ENCODE measurements around the gene FMNL2.

Gene FMNL2

GRCh38 chr2:152441961-152442360 lies 107.0 kb downstream of the FMNL2 start:
- no peak for TF ChIP-seq SP1 (IDR thresholded peaks at IDR 0.05)
- no peak for TF ChIP-seq CTBP1 (IDR thresholded peaks at IDR 0.05; ENCODE audit: borderline replicate concordance)
- TF ChIP-seq TARDBP (IDR thresholded peaks at IDR 0.05) = no peak
- TF ChIP-seq ZNF384 (IDR thresholded peaks at IDR 0.05) = no peak
- no peak for TF ChIP-seq HDGF (IDR thresholded peaks at IDR 0.05; ENCODE audit: borderline replicate concordance)
- TF ChIP-seq L3MBTL2 (conservative IDR thresholded peaks at IDR 0.05) = no peak
- no peak for TF ChIP-seq NFRKB (IDR thresholded peaks at IDR 0.05)
- no peak for TF ChIP-seq ELF4 (IDR thresholded peaks at IDR 0.05)
- TF ChIP-seq FOXK2 (IDR thresholded peaks at IDR 0.05) = no peak
- no peak for TF ChIP-seq SUZ12 (IDR thresholded peaks at IDR 0.05)
- TF ChIP-seq, protein P1, sequence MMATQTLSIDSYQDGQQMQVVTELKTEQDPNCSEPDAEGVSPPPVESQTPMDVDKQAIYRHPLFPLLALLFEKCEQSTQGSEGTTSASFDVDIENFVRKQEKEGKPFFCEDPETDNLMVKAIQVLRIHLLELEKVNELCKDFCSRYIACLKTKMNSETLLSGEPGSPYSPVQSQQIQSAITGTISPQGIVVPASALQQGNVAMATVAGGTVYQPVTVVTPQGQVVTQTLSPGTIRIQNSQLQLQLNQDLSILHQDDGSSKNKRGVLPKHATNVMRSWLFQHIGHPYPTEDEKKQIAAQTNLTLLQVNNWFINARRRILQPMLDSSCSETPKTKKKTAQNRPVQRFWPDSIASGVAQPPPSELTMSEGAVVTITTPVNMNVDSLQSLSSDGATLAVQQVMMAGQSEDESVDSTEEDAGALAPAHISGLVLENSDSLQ (IDR thresholded peaks at IDR 0.05) = no peak
- no peak for TF ChIP-seq ARNT (IDR thresholded peaks at IDR 0.05)
- no peak for TF ChIP-seq FOXA1 (IDR thresholded peaks at IDR 0.05)
- no peak for TF ChIP-seq BHLHE40 (IDR thresholded peaks at IDR 0.05; ENCODE audit: borderline replicate concordance)
- no peak for TF ChIP-seq FOXM1 (IDR thresholded peaks at IDR 0.05; ENCODE audit: borderline replicate concordance)
- TF ChIP-seq LEF1 (IDR thresholded peaks at IDR 0.05; ENCODE audit: borderline replicate concordance) = no peak
- no peak for DNase-seq (ENCODE audit: extremely low spot score)
- ChIA-PET POLR2A (no interaction called here), CTCF (no interaction called here)

GRCh38 chr2:152443771-152444170 lies 108.8 kb downstream of the FMNL2 start:
- DNase-seq (ENCODE audit: extremely low spot score) = no peak
- ChIA-PET CTCF (no interaction called here), POLR2A (no interaction called here)
- TF ChIP-seq, protein P1 (IDR thresholded peaks at IDR 0.05) = no peak

- POLR2A ChIA-PET = no interaction called here
- no peak for DNase-seq (ENCODE audit: extremely low spot score)
- CTCF ChIA-PET = no interaction called here
- no peak for TF ChIP-seq ARNT (IDR thresholded peaks at IDR 0.05)
- no peak for TF ChIP-seq TARDBP (IDR thresholded peaks at IDR 0.05)
- no peak for TF ChIP-seq FOXK2 (IDR thresholded peaks at IDR 0.05)
- TF ChIP-seq BHLHE40 (IDR thresholded peaks at IDR 0.05; ENCODE audit: borderline replicate concordance) = no peak
- TF ChIP-seq NFRKB (IDR thresholded peaks at IDR 0.05) = no peak
- no peak for TF ChIP-seq SUZ12 (IDR thresholded peaks at IDR 0.05)
- TF ChIP-seq FOXM1 (IDR thresholded peaks at IDR 0.05; ENCODE audit: borderline replicate concordance) = no peak
- no peak for TF ChIP-seq L3MBTL2 (conservative IDR thresholded peaks at IDR 0.05)
- TF ChIP-seq HDGF (IDR thresholded peaks at IDR 0.05; ENCODE audit: borderline replicate concordance) = no peak
Observed at GRCh38 chr2:152444448-152444847, 109.5 kb downstream of the FMNL2 start.

DNA sequence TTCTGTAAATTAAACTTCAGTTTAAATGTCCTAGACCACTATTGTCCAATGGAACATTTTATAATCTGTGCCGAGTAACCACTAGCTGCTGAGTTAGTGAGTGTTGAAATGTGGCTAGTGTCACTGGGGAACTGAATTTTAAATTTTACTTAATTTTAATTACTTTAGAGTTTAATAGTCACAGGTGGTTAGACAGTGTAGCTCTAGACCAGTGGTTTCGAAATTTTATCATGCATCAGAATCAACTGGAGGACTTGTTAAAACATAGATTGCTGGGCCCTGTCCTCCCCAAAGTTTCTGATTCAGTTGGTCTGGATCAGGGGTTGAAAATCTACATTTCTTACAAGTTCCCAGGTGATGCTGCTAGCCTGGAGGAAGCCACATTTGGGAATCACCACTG lies 110.4 kb downstream of the FMNL2 start:
- no peak for DNase-seq (ENCODE audit: extremely low spot score)
- no peak for TF ChIP-seq FOXK2 (IDR thresholded peaks at IDR 0.05)
- no peak for TF ChIP-seq BHLHE40 (IDR thresholded peaks at IDR 0.05; ENCODE audit: borderline replicate concordance)
- TF ChIP-seq HDGF (IDR thresholded peaks at IDR 0.05; ENCODE audit: borderline replicate concordance) = no peak
- no peak for TF ChIP-seq CTBP1 (IDR thresholded peaks at IDR 0.05; ENCODE audit: borderline replicate concordance)
- TF ChIP-seq, protein P1 (IDR thresholded peaks at IDR 0.05) = no peak
- TF ChIP-seq SUZ12 (IDR thresholded peaks at IDR 0.05) = no peak
- no peak for TF ChIP-seq L3MBTL2 (conservative IDR thresholded peaks at IDR 0.05)
- no peak for TF ChIP-seq LEF1 (IDR thresholded peaks at IDR 0.05; ENCODE audit: borderline replicate concordance)
- TF ChIP-seq ELF4 (IDR thresholded peaks at IDR 0.05) = no peak
- TF ChIP-seq FOXA1 (IDR thresholded peaks at IDR 0.05) = no peak
- no peak for TF ChIP-seq FOXM1 (IDR thresholded peaks at IDR 0.05; ENCODE audit: borderline replicate concordance)
- POLR2A ChIA-PET = no interaction called here
- CTCF ChIA-PET = interaction anchor here (0.6 kb wide), 1 partner anchor 10 kb away, joined by 3 read pairs; no protein-coding TSS in a partner anchor

GRCh38 chr2:152445791-152446201 lies 110.8 kb downstream of the FMNL2 start:
- ChIA-PET POLR2A (no interaction called here), CTCF (interaction anchor here (0.6 kb wide), 1 partner anchor 9 kb away, joined by 3 read pairs; no protein-coding TSS in a partner anchor)
- no peak for TF ChIP-seq TARDBP (IDR thresholded peaks at IDR 0.05)
- no peak for TF ChIP-seq ELF4 (IDR thresholded peaks at IDR 0.05)
- TF ChIP-seq FOXM1 (IDR thresholded peaks at IDR 0.05; ENCODE audit: borderline replicate concordance) = no peak
- no peak for TF ChIP-seq ARNT (IDR thresholded peaks at IDR 0.05)
- TF ChIP-seq ZNF384 (IDR thresholded peaks at IDR 0.05) = no peak
- TF ChIP-seq BHLHE40 (IDR thresholded peaks at IDR 0.05; ENCODE audit: borderline replicate concordance) = no peak
- TF ChIP-seq FOXK2 (IDR thresholded peaks at IDR 0.05) = no peak
- no peak for TF ChIP-seq FOXA1 (IDR thresholded peaks at IDR 0.05)
- TF ChIP-seq CTBP1 (IDR thresholded peaks at IDR 0.05; ENCODE audit: borderline replicate concordance) = no peak
- no peak for TF ChIP-seq HDGF (IDR thresholded peaks at IDR 0.05; ENCODE audit: borderline replicate concordance)
- no peak for TF ChIP-seq SUZ12 (IDR thresholded peaks at IDR 0.05)
- TF ChIP-seq NFRKB (IDR thresholded peaks at IDR 0.05) = no peak
- no peak for TF ChIP-seq SP1 (IDR thresholded peaks at IDR 0.05)
- TF ChIP-seq L3MBTL2 (conservative IDR thresholded peaks at IDR 0.05) = no peak
- TF ChIP-seq, protein P1 (IDR thresholded peaks at IDR 0.05) = no peak
- TF ChIP-seq LEF1 (IDR thresholded peaks at IDR 0.05; ENCODE audit: borderline replicate concordance) = no peak
- no peak for DNase-seq (ENCODE audit: extremely low spot score)

GRCh38 chr2:152446213-152446612 lies 111.2 kb downstream of the FMNL2 start:
- TF ChIP-seq SP1 (IDR thresholded peaks at IDR 0.05) (no peak), FOXM1 (IDR thresholded peaks at IDR 0.05; ENCODE audit: borderline replicate concordance) (no peak), FOXK2 (IDR thresholded peaks at IDR 0.05) (no peak), NFRKB (IDR thresholded peaks at IDR 0.05) (no peak), BHLHE40 (IDR thresholded peaks at IDR 0.05; ENCODE audit: borderline replicate concordance) (no peak), ARNT (IDR thresholded peaks at IDR 0.05) (no peak), FOXA1 (IDR thresholded peaks at IDR 0.05) (no peak), CTBP1 (IDR thresholded peaks at IDR 0.05; ENCODE audit: borderline replicate concordance) (no peak), SUZ12 (IDR thresholded peaks at IDR 0.05) (no peak), ZNF384 (IDR thresholded peaks at IDR 0.05) (no peak), HDGF (IDR thresholded peaks at IDR 0.05; ENCODE audit: borderline replicate concordance) (no peak), L3MBTL2 (conservative IDR thresholded peaks at IDR 0.05) (no peak), ELF4 (IDR thresholded peaks at IDR 0.05) (no peak), LEF1 (IDR thresholded peaks at IDR 0.05; ENCODE audit: borderline replicate concordance) (no peak), TARDBP (IDR thresholded peaks at IDR 0.05) (no peak)
- TF ChIP-seq, protein P1 (IDR thresholded peaks at IDR 0.05) = no peak
- CTCF ChIA-PET = no interaction called here

More at GRCh38 chr2:152446213-152446612, 111.2 kb downstream of the FMNL2 start:
- DNase-seq (ENCODE audit: extremely low spot score) = no peak
- POLR2A ChIA-PET = interaction anchor here (0.6 kb wide), 1 partner anchor 410 kb away, joined by 4 read pairs; no protein-coding TSS in a partner anchor

Measured in HEK293T (cell line).